SK-N-SH (cell line): ENCODE measurements around the gene C2orf74. TPM values are rescaled to one million over a fixed set of nuclear protein-coding genes. Genes with fewer than 3 reads are reported as not detected.

Experiments
- CTCF ChIA-PET: fragments of 300-600, 350-600 bp; formaldehyde crosslinking; extraction: SDS; loops from one replicate; lab custom pipeline; 2021; lab: Yijun Ruan, JAX
- POLR2A ChIA-PET: fragments of 350-600 bp; sonication (Branson Sonifier 250); formaldehyde crosslinking; extraction: SDS; loops from one replicate; lab custom pipeline; 2020; ENCODE audit warnings: antibody characterized with exemption, inconsistent platforms; lab: Yijun Ruan, JAX
- DNase-seq: peaks from one replicate; pipeline ENCODE4 v3.0.0; 2012
- H2AFZ ChIP-seq: fragments of 200-600 bp; sonication (generic); 2 replicates; pipeline ENCODE4 v1.8.1; 2016; ENCODE audit warnings: antibody characterized with exemption, mild to moderate bottlenecking, low read depth
- H3F3A ChIP-seq: fragments of 200-600 bp; sonication (generic); replicated peaks from 2 replicates; pipeline ENCODE3; 2016; ENCODE audit warnings: antibody characterized with exemption, mild to moderate bottlenecking; ENCODE audit not compliant: insufficient read depth
- H3K27ac ChIP-seq, 2 experiments: fragments of 200-500 bp in 1 of 2; fragments of 200-600 bp in 1 of 2; sonication (Bioruptor generic) in 1 of 2; sonication (generic), shearing (Covaris generic) in 1 of 2; 2 replicates each; pipeline versions ENCODE4 v1.5.1 to v1.6.1; 2014 to 2016; ENCODE audit warnings: low read depth in 2 of 2, inconsistent platforms in 1 of 2, low read length in 1 of 2, mild to moderate bottlenecking in 1 of 2, mixed read lengths in 1 of 2
- H3K27me3 ChIP-seq: fragments of 200-600 bp; sonication (generic), shearing (Covaris generic); 2 replicates; pipeline ENCODE4 v1.6.1; 2016; ENCODE audit warnings: mixed run types; ENCODE audit not compliant: insufficient read depth
- H3K36me3 ChIP-seq, 2 experiments: fragments of 200-500 bp in 1 of 2; fragments of 200-600 bp in 1 of 2; sonication (Bioruptor generic) in 1 of 2; sonication (generic) in 1 of 2; replicated peaks in 1 of 2; 2 replicates each; pipeline versions ENCODE3 to v1.5.1; 2014 to 2016; ENCODE audit warnings: low read length in 1 of 2, mild to moderate bottlenecking in 1 of 2; ENCODE audit not compliant: insufficient read depth in 2 of 2, control insufficient read depth in 1 of 2
- H3K4me1 ChIP-seq, 2 experiments: fragments of 200-500 bp in 1 of 2; fragments of 200-600 bp in 1 of 2; sonication (Bioruptor generic) in 1 of 2; sonication (generic), shearing (Covaris generic) in 1 of 2; 2 replicates each; pipeline versions ENCODE4 v1.5.1 to v1.6.1; 2014 to 2016; ENCODE audit warnings: low read depth in 1 of 2, low read length in 1 of 2, mixed run types in 1 of 2; ENCODE audit not compliant: insufficient read depth in 2 of 2, control insufficient read depth in 1 of 2
- H3K4me2 ChIP-seq: fragments of 200-600 bp; sonication (generic), shearing (Covaris generic); 2 replicates; pipeline ENCODE4 v1.6.1; 2017; ENCODE audit warnings: mixed run types
- H3K4me3 ChIP-seq, 2 experiments: fragments of 200-500 bp in 1 of 2; fragments of 200-600 bp in 1 of 2; sonication (Bioruptor generic) in 1 of 2; sonication (generic), shearing (Covaris generic) in 1 of 2; 2 replicates each; pipeline versions ENCODE4 v1.5.1 to v1.8.1; 2014 to 2016; ENCODE audit warnings: low read depth in 2 of 2, inconsistent platforms in 1 of 2, low read length in 1 of 2, mild to moderate bottlenecking in 1 of 2, mixed read lengths in 1 of 2, moderate library complexity in 1 of 2
- H3K79me2 ChIP-seq: fragments of 200-600 bp; sonication (generic); 2 replicates; pipeline ENCODE4 v1.8.1; 2017; ENCODE audit warnings: mild to moderate bottlenecking; ENCODE audit not compliant: insufficient read depth
- H3K9ac ChIP-seq: fragments of 200-600 bp; sonication (generic); 2 replicates; pipeline ENCODE4 v1.6.1; 2017; ENCODE audit warnings: mixed run types
- H3K9me2 ChIP-seq: fragments of 200-600 bp; sonication (generic); 2 replicates; pipeline ENCODE4 v1.6.1; 2017; ENCODE audit warnings: mixed run types
- H3K9me3 ChIP-seq: fragments of 200-600 bp; sonication (generic); 2 replicates; pipeline ENCODE4 v1.6.1; 2017; ENCODE audit warnings: mixed run types, mild to moderate bottlenecking, moderate library complexity
- H4K20me1 ChIP-seq: fragments of 200-600 bp; sonication (generic); 2 replicates; pipeline ENCODE4 v1.6.1; 2017; ENCODE audit warnings: mild to moderate bottlenecking, mixed run types; ENCODE audit not compliant: insufficient read depth
- FOSL2 ChIP-seq: IDR thresholded peaks from 2 replicates; pipeline ENCODE4 v1.4.0; 2012; ENCODE audit warnings: low read depth, mild to moderate bottlenecking, moderate library complexity, borderline replicate concordance
- FOXM1 ChIP-seq: IDR thresholded peaks from 2 replicates; pipeline ENCODE4 v1.4.0; 2012; ENCODE audit warnings: low read depth, mild to moderate bottlenecking
- GATA2 ChIP-seq: sonication (generic); formaldehyde crosslinking; IDR thresholded peaks from 2 replicates; pipeline ENCODE4 v1.5.0; 2020; ENCODE audit warnings: mild to moderate bottlenecking, missing genetic modification reagents
- JUND ChIP-seq: IDR thresholded peaks from 2 replicates; pipeline ENCODE4 v1.4.0; 2012
- MAX ChIP-seq: IDR thresholded peaks from 2 replicates; pipeline ENCODE4 v1.4.0; 2012; ENCODE audit warnings: low read depth
- MEF2A ChIP-seq: IDR thresholded peaks from 2 replicates; pipeline ENCODE4 v1.4.0; 2012; ENCODE audit warnings: low read depth, borderline replicate concordance
- MXI1 ChIP-seq: IDR thresholded peaks from 2 replicates; pipeline ENCODE4 v1.6.1; 2012; ENCODE audit warnings: mild to moderate bottlenecking, low read depth, low read length, improper control_type of control experiment
- NFIC ChIP-seq: IDR thresholded peaks from 2 replicates; pipeline ENCODE4 v1.4.0; 2012; ENCODE audit warnings: borderline replicate concordance
- PBX3 ChIP-seq: IDR thresholded peaks from 2 replicates; pipeline ENCODE4; 2012
- POLR2AphosphoS5 ChIP-seq: IDR thresholded peaks from 2 replicates; pipeline ENCODE4 v1.6.1; 2012; ENCODE audit warnings: low read depth, low read length
- RAD21 ChIP-seq: IDR thresholded peaks from 2 replicates; pipeline ENCODE4 v1.6.1; 2012; ENCODE audit warnings: mild to moderate bottlenecking, low read length
- SIN3A ChIP-seq: IDR thresholded peaks from 2 replicates; pipeline ENCODE4 v1.6.1; 2012; ENCODE audit warnings: low read depth, mild to moderate bottlenecking, low read length, moderate library complexity, borderline replicate concordance
- TCF12 ChIP-seq: IDR thresholded peaks from 2 replicates; pipeline ENCODE4 v1.4.0; 2012
- YY1 ChIP-seq: IDR thresholded peaks from 2 replicates; pipeline ENCODE4 v1.4.0; 2012; ENCODE audit warnings: low read depth, mild to moderate bottlenecking
- WGBS: methylation state at CpG from one replicate; pipeline ENCODE4 v1.1.6; 2017; ENCODE audit warnings: low lambda C conversion rate; 5-methylcytosine and 5-hydroxymethylcytosine counted together
- polyA plus RNA-seq, 3 experiments: library from polyadenylated mRNA; depleted of rRNA; stranded (reverse); fragments of >200 nt; gene quantifications; 2 replicates each; pipeline ENCODE4 v1.2.3, GENCODE V29; 2012
- TF ChIP-seq, protein P1 (sequence below): fragments of 150-350 bp; IDR thresholded peaks from 2 replicates; pipeline ENCODE4 v1.6.1; 2017; ENCODE audit warnings: antibody characterized with exemption, low read length, low read depth, borderline replicate concordance
- TF ChIP-seq, protein P2 (sequence below): fragments of 200-600 bp; sonication (generic); IDR thresholded peaks from 2 replicates; pipeline ENCODE4 v1.6.1; 2017; ENCODE audit warnings: antibody characterized with exemption, mild to moderate bottlenecking, moderate library complexity

Gene C2orf74
- polyA plus RNA-seq, 1 of the 3 experiments (the other 2 are of a cell fraction): 24.1 TPM

DNA sequence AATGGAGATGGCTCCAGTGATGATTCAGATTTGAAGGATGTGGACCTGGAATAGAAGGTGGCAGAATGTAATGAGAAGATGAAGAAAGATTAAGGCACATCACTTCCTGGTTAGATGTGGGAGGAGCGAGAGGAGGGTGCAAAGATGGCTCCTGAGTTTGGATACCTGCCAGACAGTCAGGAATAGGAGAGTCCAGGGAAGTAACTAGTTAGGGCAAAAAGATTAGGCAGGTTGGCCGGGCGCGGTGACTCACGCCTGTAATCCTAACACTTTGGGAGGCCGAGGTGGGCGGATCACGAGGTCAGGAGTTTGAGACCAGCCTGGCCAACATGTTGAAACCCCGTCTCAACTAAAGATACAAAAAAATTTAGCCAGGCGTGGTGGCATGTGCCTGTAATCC, 5.6 kb downstream of the C2orf74 start:
- TF ChIP-seq, protein P1, sequence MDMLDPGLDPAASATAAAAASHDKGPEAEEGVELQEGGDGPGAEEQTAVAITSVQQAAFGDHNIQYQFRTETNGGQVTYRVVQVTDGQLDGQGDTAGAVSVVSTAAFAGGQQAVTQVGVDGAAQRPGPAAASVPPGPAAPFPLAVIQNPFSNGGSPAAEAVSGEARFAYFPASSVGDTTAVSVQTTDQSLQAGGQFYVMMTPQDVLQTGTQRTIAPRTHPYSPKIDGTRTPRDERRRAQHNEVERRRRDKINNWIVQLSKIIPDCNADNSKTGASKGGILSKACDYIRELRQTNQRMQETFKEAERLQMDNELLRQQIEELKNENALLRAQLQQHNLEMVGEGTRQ: no peak
- no peak for TF ChIP-seq FOXM1
- TF ChIP-seq GATA2 (CRISPR knock-in tag): no peak
- TF ChIP-seq PBX3: no peak
- TF ChIP-seq POLR2AphosphoS5: no peak
- no peak for TF ChIP-seq MAX
- no peak for TF ChIP-seq FOSL2
- TF ChIP-seq MEF2A: no peak
- TF ChIP-seq MXI1: no peak
- no peak for TF ChIP-seq NFIC
- no peak for TF ChIP-seq RAD21
- no peak for TF ChIP-seq SIN3A
- no peak for TF ChIP-seq JUND
- TF ChIP-seq, protein P2, sequence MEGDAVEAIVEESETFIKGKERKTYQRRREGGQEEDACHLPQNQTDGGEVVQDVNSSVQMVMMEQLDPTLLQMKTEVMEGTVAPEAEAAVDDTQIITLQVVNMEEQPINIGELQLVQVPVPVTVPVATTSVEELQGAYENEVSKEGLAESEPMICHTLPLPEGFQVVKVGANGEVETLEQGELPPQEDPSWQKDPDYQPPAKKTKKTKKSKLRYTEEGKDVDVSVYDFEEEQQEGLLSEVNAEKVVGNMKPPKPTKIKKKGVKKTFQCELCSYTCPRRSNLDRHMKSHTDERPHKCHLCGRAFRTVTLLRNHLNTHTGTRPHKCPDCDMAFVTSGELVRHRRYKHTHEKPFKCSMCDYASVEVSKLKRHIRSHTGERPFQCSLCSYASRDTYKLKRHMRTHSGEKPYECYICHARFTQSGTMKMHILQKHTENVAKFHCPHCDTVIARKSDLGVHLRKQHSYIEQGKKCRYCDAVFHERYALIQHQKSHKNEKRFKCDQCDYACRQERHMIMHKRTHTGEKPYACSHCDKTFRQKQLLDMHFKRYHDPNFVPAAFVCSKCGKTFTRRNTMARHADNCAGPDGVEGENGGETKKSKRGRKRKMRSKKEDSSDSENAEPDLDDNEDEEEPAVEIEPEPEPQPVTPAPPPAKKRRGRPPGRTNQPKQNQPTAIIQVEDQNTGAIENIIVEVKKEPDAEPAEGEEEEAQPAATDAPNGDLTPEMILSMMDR: no peak
- TF ChIP-seq, all 33 proteins: peak for 0
- Histone ChIP-seq H3F3A (peaks cover 4% of the 10 kb centered on the region), H3K27ac (no peak overlapping the region), H3K9me2 (no peaks in the 10 kb centered on the region), H3K27me3 (no peaks in the 10 kb centered on the region), H3K4me1 (no peaks in the 10 kb centered on the region), H3K9me3 (no peaks in the 10 kb centered on the region), H3K4me3 (no peak overlapping the region), H2AFZ (no peak overlapping the region), H3K9ac (no peak overlapping the region), H4K20me1 (no peaks in the 10 kb centered on the region), H3K4me2 (no peak overlapping the region), H3K36me3 (peaks cover 20 to 21% of the 10 kb centered on the region in 2 experiments), H3K79me2 (no peaks in the 10 kb centered on the region)
- WGBS: 91% methylated on average over 10 of the region's 10 CpGs
- DNase-seq: no peak
- ChIA-PET CTCF (no interaction called here), POLR2A (no interaction called here)

DNA sequence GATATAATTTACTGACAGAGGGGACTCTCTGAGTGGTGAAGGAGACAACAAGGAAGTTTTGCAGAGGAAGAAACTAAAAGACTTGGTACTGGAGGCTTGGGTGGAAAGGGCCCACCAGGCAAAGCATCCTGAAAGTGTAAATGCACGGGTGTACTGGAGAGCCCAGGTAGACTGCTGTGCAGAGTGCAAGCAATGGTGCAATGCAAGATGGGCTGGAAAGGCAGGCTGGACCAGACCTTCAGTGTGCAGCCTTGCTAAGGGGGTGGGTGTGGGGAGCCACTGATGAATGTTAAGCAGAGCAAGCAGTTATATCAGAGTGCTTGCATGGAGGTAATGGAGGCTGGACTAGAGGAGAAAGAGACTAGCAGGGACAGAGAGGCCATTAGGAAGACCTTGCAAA, 10.7 kb downstream of the C2orf74 start:
- Histone ChIP-seq H3K79me2 (peaks cover 2% of the 10 kb centered on the region; the same call in 1 of the 2 replicates), H3K4me2 (no peak overlapping the region), H2AFZ (no peak overlapping the region), H3K36me3 (peaks cover 0 to 3% of the 10 kb centered on the region in 2 experiments), H3K4me1 (peaks cover 0 to 5% of the 10 kb centered on the region in 2 experiments; a peak in 1 of 4 replicates), H3K4me3 (no peak overlapping the region), H3K9ac (no peak overlapping the region), H3K9me3 (no peaks in the 10 kb centered on the region), H4K20me1 (no peaks in the 10 kb centered on the region), H3K9me2 (no peaks in the 10 kb centered on the region), H3K27ac (no peak overlapping the region), H3F3A (peaks cover 4% of the 10 kb centered on the region), H3K27me3 (no peaks in the 10 kb centered on the region)
- WGBS: 50% methylated on average over 1 of the region's 1 CpG
- CTCF ChIA-PET: no interaction called here
- POLR2A ChIA-PET: no interaction called here
- DNase-seq: no peak
- TF ChIP-seq SIN3A (no peak), FOSL2 (no peak), PBX3 (no peak), TCF12 (no peak), POLR2AphosphoS5 (no peak), YY1 (no peak), MAX (no peak)
